RPMI7951 (cell line): ENCODE data around the gene ANKS4B. TPM values are rescaled to one million over a fixed set of nuclear protein-coding genes. Genes with fewer than 3 reads are reported as not detected.
"Not testable (repeated sequence)": the region's sequence is repeated elsewhere in the genome, so short reads cannot be mapped to it uniquely, and the experiment has no call there.

Source experiments
- DNase-seq: peaks from one replicate; pipeline ENCODE4 v3.0.0-alpha.2; 2012; ENCODE audit warnings: low read depth
- total RNA-seq: library from RNA; depleted of rRNA; stranded (reverse); fragments of >200 nt; shearing (Covaris generic); gene quantifications from 2 replicates; pipeline ENCODE4 v1.2.3, GENCODE V29; 2014; rRNA removed

Gene ANKS4B
- total RNA-seq, 1 experiment from 2014 or later, result not detected

DNA sequence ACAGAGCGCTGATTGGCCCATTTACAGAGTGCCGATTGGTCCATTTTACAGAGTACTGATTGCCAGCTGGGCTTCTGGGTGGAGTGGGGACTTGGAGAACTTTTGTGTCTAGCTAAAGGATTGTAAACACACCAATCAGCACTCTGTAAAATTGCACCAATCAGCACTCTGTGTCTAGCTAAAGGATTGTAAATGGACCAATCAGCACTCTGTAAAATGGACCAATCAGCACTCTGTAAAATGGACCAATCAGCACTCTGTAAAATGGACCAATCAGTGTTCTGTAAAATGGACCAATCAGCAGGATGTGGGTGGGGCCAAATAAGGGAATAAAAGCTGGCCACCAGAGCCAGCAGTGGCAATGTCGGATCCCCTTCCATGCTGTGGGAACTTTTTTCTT lies 56.3 kb downstream of the ANKS4B start:
- not testable (repeated sequence) for DNase-seq

- DNase-seq, result peak; percentile 99
Measured at GRCh38 chr16:21300309-21301167, 67.0 kb downstream of the ANKS4B start.

- DNase-seq, result peak; percentile 72
Measured at GRCh38 chr16:21301168-21301894, 67.8 kb downstream of the ANKS4B start.

GRCh38 chr16:21301895-21302291 lies 68.4 kb downstream of the ANKS4B start:
- DNase-seq, result peak; percentile 8

GRCh38 chr16:21302454-21302853 lies 69.0 kb downstream of the ANKS4B start:
- DNase-seq, result no peak

GRCh38 chr16:21302898-21303528 lies 69.5 kb downstream of the ANKS4B start:
- peak; percentile 82 for DNase-seq

Other genes with a start within 250 kb of the ANKS4B start
- gene DNAH3, start 82.9 kb upstream of the ANKS4B start, total RNA-seq, result under 0.01 TPM in 1 of 2 replicates, not detected in the other
- gene LDAF1, start 75.0 kb upstream of the ANKS4B start, total RNA-seq, result 13.0 and 20.7 TPM in 2 replicates
- not detected in 2 replicates for gene ZP2, start 22.1 kb upstream of the ANKS4B start, total RNA-seq
- 0.10 TPM in 1 of 2 replicates, not detected in the other for gene CRYM, start 44.6 kb downstream of the ANKS4B start, total RNA-seq